Smooth muscle cell (in vitro differentiated cells): ENCODE measurements around the gene SALL3. TPM values are rescaled to one million over a fixed set of nuclear protein-coding genes. Genes with fewer than 3 reads are reported as not detected.

Experiments used
- DNase-seq: peaks from one replicate; lab custom pipeline; 2025; ENCODE audit not compliant: unreplicated experiment; lab: John Stamatoyannopoulos, UW
- H2AFZ ChIP-seq: fragments of 200-600 bp; sonication (generic); 2 replicates; pipeline ENCODE4 v1.6.0; 2016; ENCODE audit warnings: antibody characterized with exemption, low read depth, mild to moderate bottlenecking
- H3F3A ChIP-seq: fragments of 200-600 bp; sonication (generic); 2 replicates; pipeline ENCODE4 v1.6.0; 2017; ENCODE audit warnings: antibody characterized with exemption, low read depth
- H3K27ac ChIP-seq: fragments of 200-600 bp; sonication (generic); 2 replicates; pipeline ENCODE4 v1.5.1; 2016; ENCODE audit warnings: low read depth, mild to moderate bottlenecking
- H3K27me3 ChIP-seq: fragments of 200-600 bp; sonication (generic); 2 replicates; pipeline ENCODE4 v1.6.1; 2016; ENCODE audit warnings: low read depth, mild to moderate bottlenecking
- H3K36me3 ChIP-seq: fragments of 200-600 bp; sonication (generic); 2 replicates; pipeline ENCODE4 v1.5.1; 2016; ENCODE audit warnings: low read depth
- H3K4me1 ChIP-seq: fragments of 200-600 bp; sonication (generic); 2 replicates; pipeline ENCODE4 v1.5.1; 2016; ENCODE audit warnings: low read depth
- H3K4me2 ChIP-seq: fragments of 200-600 bp; sonication (generic); 2 replicates; pipeline ENCODE4 v1.6.0; 2016; ENCODE audit warnings: mild to moderate bottlenecking
- H3K4me3 ChIP-seq: fragments of 200-600 bp; sonication (generic); 2 replicates; pipeline ENCODE4 v1.5.1; 2016; ENCODE audit warnings: mild to moderate bottlenecking
- H3K79me2 ChIP-seq: fragments of 200-600 bp; sonication (generic); 2 replicates; pipeline ENCODE4 v1.6.0; 2016; ENCODE audit warnings: low read depth, mild to moderate bottlenecking
- H3K9ac ChIP-seq: fragments of 200-600 bp; sonication (generic); 2 replicates; pipeline ENCODE4 v1.6.0; 2016; ENCODE audit warnings: low read depth
- H3K9me3 ChIP-seq: fragments of 200-600 bp; sonication (generic); replicated peaks from 2 replicates; pipeline ENCODE4 v1.5.1; 2016; ENCODE audit warnings: low read depth
- H4K20me1 ChIP-seq: fragments of 200-600 bp; sonication (generic); 2 replicates; pipeline ENCODE4 v1.6.0; 2016; ENCODE audit warnings: low read depth
- WGBS: methylation state at CpG from one replicate; pipeline ENCODE4 v1.1.7; 2016; ENCODE audit warnings: low lambda C conversion rate; 5-methylcytosine and 5-hydroxymethylcytosine counted together
- polyA plus RNA-seq: library from polyadenylated mRNA; unstranded; fragments of >200 nt; fragmentation: Nextera tagmentation; extraction: Ambion mirVana; gene quantifications from 2 replicates; pipeline ENCODE4 v1.2.1, GENCODE V29; 2016
- total RNA-seq: library from RNA; depleted of rRNA; stranded (reverse); fragments of >200 nt; gene quantifications from 2 replicates; pipeline ENCODE4 v1.2.3, GENCODE V29; 2014
- TF ChIP-seq, protein P1 (sequence below): fragments of 200-600 bp; sonication (generic); IDR thresholded peaks from 2 replicates; pipeline ENCODE4 v1.5.1; 2017; ENCODE audit warnings: borderline replicate concordance, mild to moderate bottlenecking, antibody characterized with exemption; ENCODE audit not compliant: insufficient read depth, poor library complexity, severe bottlenecking

SALL3 gene
- total and polyA plus RNA-seq, 2 experiments from 2014 or later: 0.81 to 1.00 TPM

- Histone ChIP-seq H3K9me3 (no peaks in the 10 kb centered on the region), H3K79me2 (no peaks in the 10 kb centered on the region), H2AFZ (no peak overlapping the region), H3K27ac (no peak overlapping the region), H3K36me3 (no peaks in the 10 kb centered on the region), H3K4me3 (no peak overlapping the region), H3K9ac (no peak overlapping the region), H3K27me3 (no peaks in the 10 kb centered on the region), H3K4me2 (no peak overlapping the region), H3K4me1 (no peaks in the 10 kb centered on the region), H4K20me1 (no peaks in the 10 kb centered on the region), H3F3A (no peaks in the 10 kb centered on the region)
- 96% methylated on average over 36 of the region's 36 CpGs for WGBS
- TF ChIP-seq, protein P1, sequence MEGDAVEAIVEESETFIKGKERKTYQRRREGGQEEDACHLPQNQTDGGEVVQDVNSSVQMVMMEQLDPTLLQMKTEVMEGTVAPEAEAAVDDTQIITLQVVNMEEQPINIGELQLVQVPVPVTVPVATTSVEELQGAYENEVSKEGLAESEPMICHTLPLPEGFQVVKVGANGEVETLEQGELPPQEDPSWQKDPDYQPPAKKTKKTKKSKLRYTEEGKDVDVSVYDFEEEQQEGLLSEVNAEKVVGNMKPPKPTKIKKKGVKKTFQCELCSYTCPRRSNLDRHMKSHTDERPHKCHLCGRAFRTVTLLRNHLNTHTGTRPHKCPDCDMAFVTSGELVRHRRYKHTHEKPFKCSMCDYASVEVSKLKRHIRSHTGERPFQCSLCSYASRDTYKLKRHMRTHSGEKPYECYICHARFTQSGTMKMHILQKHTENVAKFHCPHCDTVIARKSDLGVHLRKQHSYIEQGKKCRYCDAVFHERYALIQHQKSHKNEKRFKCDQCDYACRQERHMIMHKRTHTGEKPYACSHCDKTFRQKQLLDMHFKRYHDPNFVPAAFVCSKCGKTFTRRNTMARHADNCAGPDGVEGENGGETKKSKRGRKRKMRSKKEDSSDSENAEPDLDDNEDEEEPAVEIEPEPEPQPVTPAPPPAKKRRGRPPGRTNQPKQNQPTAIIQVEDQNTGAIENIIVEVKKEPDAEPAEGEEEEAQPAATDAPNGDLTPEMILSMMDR: no peak
- no peak for DNase-seq
These were observed 68.1 kb downstream of the SALL3 start for GRCh38 chr18:79047556-79048244.

GRCh38 chr18:79048245-79048632, 68.6 kb downstream of the SALL3 start:
- no peak overlapping the region for H2AFZ ChIP-seq
- H3K4me2 ChIP-seq: no peak overlapping the region
- H3K9me3 ChIP-seq: no peaks in the 10 kb centered on the region
- H3K36me3 ChIP-seq: no peaks in the 10 kb centered on the region
- no peaks in the 10 kb centered on the region for H3K79me2 ChIP-seq
- WGBS: 97% methylated on average over 8 of the region's 8 CpGs
- TF ChIP-seq, protein P1: no peak
- H3K27me3 ChIP-seq: no peaks in the 10 kb centered on the region
- no peaks in the 10 kb centered on the region for H3F3A ChIP-seq
- DNase-seq: no peak
- H4K20me1 ChIP-seq: no peaks in the 10 kb centered on the region
- H3K27ac ChIP-seq: no peak overlapping the region
- no peak overlapping the region for H3K4me3 ChIP-seq
- no peak overlapping the region for H3K9ac ChIP-seq
- no peaks in the 10 kb centered on the region for H3K4me1 ChIP-seq

- H4K20me1 ChIP-seq: no peaks in the 10 kb centered on the region
- TF ChIP-seq, protein P1: no peak
- no peak for DNase-seq
- H3K79me2 ChIP-seq: no peaks in the 10 kb centered on the region
- H3K27ac ChIP-seq: no peak overlapping the region
- no peaks in the 10 kb centered on the region for H3F3A ChIP-seq
- no peak overlapping the region for H3K4me3 ChIP-seq
- H2AFZ ChIP-seq: no peak overlapping the region
- 95% methylated on average over 3 of the region's 3 CpGs for WGBS
- H3K9me3 ChIP-seq: no peaks in the 10 kb centered on the region
- H3K4me2 ChIP-seq: no peak overlapping the region
- H3K4me1 ChIP-seq: no peaks in the 10 kb centered on the region
- no peak overlapping the region for H3K9ac ChIP-seq
- H3K27me3 ChIP-seq: no peaks in the 10 kb centered on the region
- no peaks in the 10 kb centered on the region for H3K36me3 ChIP-seq
These were observed 69.9 kb downstream of the SALL3 start for GRCh38 chr18:79049506-79049905.

Other genes with a start within 250 kb of the SALL3 start
- gene ATP9B, start 89.6 kb downstream of the SALL3 start, total RNA-seq: 13.0 and 16.4 TPM in 2 replicates
- gene ATP9B, start 89.6 kb downstream of the SALL3 start, polyA plus RNA-seq: 6.1 and 8.8 TPM in 2 replicates